NK-92 treated with Interleukin-12 subunit alpha and Interleukin-12 subunit beta, amount 100 ng/mL, for 24 hours (cell line): ENCODE results near the gene NPHP4.
"Not testable (repeated sequence)": the region's sequence is repeated elsewhere in the genome, so short reads cannot be mapped to it uniquely, and the experiment has no call there.

Experiments used
- DNase-seq: peaks from one replicate; lab custom pipeline; 2025; lab: John Stamatoyannopoulos, UW

Gene NPHP4

DNA sequence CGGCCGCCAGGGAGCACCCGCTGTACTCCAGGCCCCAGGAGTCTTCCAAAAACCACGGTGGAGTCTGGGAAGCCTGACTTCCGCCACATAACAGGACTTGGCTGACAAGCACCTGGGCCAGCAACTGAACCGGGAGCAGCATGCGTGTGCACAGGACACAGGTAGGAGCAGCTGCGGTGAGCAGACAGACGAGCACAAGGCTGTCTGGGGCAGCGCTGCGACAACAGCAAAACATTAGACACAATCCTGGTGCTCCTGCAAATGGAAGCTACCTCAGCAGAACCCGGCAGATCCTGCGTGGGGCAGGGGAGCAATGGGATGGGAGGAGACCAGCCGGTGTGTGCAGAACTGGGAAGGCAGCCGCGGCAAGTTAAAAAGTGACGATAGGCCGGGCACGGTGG is 80.4 kb downstream of the NPHP4 start:
- no peak for DNase-seq

DNA sequence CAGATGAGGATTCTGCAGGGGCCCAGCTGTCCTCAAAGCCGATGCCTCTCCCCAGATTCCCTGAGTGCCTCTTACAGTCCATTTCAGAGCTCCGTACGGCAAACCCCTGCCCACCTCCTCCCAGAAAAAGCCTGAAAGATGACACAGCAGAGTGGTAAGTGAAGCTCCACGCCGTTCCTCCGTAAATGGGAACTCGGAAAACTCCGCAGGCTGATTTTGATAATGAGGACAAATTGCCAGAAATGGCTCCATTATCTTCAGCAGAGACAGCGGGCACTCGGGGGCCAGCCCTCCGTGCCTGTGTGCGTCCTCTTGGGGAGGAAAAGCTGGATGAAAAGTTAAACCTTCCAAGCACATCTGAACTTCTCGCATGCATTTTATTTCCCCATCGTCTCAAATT is 81.1 kb downstream of the NPHP4 start:
- DNase-seq, result no peak

DNA sequence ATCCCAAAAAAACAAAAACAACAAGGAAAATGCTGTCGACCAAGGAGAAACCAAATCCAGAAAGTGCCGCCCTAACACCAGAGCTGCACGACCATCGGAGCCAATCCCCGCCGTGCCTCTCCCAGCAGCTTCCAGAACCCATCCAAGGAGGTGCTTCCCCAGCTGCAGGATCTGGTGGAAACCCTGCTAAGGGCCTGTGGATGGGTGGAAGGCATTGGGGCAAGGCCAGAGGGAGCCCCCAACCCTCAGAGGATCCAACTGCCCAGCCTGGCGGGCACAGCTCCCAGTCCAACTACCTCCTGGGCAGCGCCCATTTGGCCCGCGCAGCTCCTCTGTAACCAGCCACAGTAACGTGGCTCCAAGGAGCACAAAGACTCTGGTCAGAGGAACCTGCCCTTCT is 81.6 kb downstream of the NPHP4 start:
- DNase-seq, result no peak

DNA sequence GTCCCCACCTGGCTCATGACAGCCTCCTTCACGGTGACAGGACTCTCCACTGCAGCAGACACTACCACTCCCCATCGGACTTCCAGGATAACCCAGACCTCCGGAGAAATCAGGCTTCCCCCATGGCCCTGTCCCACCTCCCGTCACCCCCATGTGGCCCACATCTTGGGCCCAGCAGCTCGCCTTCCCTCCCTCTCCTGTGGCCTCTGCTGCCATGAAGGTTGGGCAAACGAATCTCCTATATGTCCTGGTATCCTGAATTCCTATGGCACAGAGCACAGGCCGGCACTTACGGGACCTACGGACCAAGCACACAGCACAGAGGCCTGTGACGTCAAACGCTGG is 82.0 kb downstream of the NPHP4 start:
- DNase-seq, result no peak

DNA sequence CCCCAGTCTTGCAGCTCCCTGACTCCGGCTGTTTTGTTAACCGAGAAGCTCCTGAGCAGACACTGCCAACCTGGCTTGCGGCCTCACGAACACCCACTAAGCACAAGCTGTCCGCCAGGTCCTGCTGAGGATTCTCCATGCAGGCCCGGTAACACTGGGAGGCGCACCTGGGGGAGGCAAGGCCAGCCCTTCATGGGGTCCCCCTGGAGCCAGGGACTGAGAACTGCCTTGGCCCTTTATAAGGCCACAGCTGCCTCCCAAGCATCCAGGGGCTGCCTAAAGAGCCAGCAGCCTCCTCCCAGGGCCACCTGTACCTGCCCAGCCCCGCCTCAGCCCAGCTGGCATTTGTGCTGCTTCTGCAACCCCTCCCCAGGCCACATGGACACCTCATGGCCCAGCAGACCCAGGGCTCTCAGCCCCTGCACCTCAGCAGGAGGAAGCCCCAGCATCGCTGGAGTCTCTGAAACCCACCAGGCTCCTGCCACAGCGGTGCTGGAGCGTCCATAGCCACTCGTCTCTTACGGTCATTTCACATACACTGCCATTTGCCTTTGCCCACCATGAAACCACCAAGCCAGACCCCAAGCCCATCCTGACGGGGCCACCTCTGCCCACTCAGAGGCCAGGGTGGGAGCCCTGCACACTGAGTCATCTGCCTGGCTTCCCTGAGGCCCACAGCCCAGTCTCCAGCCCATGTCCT is 82.5 kb downstream of the NPHP4 start:
- DNase-seq, result no peak

DNA sequence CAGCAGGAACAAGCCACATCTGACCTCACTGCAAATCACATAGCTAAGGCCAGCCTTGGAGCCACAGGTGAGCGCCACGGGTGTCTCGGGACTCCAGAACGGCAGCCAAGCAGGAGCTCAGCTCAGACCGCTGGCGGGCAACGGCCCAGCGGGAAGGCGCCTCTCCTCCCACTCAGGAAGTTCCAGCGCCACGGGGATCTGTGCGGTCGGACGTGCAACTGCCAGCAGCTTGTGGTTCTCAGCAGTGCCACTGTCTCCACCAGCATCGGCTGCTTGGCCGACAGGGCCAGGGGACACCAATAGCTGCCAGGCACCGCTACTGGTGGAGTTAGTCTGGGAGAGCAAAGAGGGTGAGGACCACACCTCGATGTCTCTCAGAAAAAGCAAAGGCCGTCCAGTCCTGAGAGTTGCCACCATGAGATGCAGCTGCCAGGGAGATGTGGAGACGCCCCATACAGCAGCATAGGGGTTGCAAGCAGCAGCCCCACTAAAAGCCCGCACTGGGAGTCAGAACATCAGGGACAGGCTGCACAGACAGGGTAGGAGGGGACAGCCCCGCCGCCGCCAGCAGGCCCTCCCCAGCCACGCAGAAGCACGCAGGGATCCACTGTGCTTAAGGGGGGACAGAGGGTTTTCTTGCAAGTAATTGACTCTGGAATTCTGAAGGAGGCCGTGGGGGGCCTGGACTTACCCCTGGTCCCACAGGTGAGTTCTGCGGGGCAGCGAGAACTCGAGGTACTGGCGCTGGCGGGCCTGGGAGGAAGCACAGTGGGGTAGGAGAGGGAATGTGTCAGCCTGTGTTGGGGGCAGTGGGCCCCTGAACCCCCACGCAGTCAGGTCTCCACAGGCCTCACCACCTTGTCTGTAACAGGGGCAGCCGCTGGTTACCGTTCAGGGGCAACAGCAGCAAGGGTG is 83.5 kb downstream of the NPHP4 start:
- DNase-seq, result no peak

DNA sequence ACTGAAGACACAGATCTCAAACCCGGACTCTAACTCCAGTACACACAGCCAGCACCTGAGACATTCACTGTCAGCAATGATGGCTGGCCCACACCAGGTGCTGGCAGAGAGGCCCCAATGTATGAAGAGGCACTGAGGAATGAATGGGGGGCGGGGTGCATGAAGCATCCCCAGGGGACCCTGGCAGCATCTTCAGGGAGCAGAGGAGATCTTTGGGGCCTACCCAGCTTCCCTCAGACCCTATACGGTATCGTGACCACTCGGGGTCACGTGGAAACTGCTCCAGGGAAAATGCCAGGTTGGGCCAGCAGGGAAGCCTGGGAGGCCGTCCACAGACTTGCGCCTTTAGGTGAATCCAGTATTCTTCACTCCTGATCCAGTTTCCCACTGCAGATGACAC is 84.3 kb downstream of the NPHP4 start:
- no peak for DNase-seq

DNA sequence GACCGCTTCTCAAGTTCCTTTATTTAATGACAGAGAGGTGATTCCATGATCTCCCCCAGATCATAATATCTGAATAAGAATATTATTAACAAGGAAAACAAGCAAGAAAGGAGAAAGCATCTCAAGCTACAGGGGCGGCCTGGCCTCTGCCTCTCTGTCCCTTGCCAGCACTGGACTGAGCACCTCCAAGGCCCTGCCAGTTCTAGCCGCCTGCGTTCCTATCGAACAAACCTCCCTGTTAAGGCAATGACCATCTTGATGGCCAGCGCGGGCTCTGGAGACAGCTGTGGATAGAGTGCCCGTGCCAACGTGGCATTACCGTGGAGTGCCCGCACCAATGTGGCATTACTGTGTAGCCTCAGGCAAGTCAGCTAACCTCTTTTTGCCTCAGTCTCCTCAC is 84.8 kb downstream of the NPHP4 start:
- DNase-seq, result no peak

DNA sequence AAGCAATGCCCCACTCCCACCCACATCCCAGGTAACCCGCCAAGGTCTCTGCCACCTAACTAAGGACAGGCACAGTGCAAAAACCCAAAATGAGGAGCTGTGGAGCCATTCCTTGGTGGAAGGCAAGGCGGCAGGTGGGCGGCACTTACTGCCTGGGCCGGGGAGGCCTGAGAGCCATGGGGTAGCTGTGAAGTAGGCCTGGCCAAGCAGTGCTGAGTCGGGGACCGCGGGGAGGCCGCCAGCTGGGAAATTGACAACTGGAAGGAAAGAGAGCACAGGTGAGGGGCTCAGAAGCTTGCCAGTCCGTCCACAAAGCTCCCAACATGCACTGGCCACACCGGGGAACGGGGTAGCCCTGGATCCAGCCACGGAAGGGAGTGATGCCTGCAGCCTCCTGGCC is 85.3 kb downstream of the NPHP4 start:
- no peak for DNase-seq

DNA sequence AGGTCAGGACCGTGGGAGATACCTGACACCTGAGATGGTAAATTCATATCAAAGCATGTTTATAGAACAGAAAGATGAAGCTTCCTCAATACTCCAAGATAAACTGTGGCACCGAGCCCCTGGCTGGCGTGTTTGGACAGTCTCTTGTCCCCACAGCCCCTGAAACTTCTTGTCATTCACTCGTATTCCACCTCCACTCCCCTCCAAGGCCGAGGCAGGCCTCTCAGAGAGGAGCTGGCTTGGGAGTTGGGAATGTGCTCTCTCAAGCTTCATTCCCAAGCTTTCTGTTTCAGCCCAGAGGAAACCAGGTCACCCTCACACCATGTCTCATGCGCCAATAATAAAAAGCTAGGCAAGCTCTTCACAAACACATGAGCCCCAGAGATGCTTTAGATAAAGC is 86.1 kb downstream of the NPHP4 start:
- DNase-seq, result no peak

DNA sequence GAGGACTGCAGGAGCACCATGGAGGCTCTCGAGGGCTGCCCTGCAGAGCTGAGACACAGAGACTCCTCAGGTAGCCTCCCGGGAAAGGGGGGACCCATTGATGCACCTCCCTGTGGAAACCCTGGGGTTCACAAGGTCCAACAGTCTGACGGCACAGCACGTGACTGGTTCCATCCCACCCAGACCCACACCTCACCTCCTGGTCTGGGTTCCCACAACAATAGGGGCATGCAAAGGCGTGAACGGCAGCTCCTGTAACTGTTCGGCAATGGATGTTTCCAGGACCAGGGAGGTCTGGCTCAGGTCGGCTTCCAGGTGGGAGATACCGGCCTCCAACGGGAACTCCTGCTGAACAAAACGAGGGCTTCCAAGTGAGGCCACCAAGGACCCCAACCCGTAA is 86.8 kb downstream of the NPHP4 start:
- DNase-seq, result no peak

DNA sequence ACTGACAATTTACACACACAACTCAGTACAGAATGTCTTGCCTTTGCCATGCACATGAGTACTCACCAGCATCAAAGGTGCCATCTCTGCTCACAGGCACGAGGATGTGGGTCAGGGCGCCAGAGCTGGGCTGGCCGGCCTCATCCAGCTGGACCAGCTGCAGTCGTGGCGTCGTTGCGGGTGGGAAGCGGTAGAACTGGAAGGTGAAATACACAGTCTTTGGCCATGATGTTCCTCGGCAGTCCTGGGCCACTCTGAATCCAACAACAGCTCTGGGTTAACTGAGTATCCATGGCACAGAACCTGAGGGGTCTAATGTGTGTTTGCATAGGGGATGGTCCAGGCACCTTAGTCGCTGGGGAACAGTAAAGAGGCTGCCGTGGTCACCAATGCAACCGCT is 87.7 kb downstream of the NPHP4 start:
- DNase-seq, result no peak

DNA sequence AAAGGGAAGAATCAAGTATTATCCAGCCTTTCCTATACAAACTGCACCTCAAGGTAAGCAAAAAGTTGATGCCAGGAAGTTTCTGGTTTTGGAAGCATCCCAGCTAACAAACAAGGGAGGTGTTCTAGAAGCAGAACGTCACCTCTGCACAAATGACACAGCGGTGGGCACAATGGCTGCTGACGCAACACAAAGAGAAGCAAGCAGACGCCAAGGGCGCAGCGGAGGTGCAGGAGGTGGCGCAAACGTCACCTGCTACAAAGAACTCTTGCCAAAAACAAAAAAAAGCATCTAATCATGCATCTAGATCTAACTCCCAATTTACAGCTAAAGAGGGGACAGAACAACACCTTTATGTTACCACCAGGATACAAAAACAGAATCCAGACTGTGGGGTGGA is 88.5 kb downstream of the NPHP4 start:
- no peak for DNase-seq

DNA sequence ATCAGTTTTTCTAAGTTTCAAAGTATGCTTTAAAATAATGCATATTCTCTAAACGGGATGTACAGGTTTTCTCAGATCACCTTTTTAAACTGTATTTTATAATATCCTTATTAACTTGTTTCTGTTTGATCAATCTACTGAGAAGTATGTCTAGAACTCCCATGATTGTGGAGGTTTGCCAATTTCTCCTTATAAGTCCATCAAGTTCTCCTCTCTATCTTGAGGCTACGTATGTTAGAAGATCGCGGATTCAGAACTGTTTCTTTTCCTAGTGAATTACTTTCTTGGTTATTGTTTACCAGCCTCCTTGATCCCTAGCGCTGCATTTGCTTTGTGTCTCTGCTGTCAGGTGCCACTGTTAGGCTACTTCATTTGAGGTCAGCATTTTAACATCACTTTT is 89.2 kb downstream of the NPHP4 start:
- no peak for DNase-seq

DNA sequence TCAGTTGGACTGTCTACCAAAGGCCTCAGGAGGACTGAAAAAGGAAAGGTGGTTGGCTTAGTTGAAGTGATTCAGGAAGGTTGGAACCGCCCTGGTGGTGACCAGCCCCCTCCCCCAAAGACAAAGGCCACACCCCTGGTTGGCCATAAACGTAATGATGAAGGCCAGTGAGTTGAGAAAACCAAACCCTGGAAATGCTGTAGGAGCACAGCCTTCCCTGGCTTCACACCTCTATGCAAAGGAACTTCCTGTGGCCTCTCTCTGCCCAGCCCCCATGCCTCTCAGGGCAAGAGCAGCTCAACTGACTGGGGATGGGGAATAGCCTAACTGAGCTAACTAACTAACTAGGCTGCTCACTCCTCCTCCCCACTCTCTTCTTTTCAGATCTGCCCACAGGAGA is 90.4 kb downstream of the NPHP4 start:
- DNase-seq, result peak; percentile 12

DNA sequence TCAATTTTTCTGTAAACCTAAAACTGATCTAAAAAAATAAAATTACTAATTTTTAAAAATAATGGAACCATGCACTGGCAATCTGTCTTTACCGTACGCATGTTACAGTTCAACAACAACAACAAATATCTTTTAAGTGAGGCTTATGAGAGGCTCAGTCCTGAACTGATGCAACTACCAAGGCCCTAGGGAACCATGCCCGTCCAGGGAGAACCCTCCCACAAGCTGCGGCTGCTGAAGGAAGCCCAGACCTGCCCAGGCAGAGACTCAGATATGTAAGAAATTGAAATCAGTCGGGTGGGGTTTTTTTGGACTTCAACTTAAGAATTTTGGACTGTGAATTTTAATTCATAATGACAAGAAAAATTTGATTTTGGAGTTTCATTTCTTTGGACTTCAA is 91.1 kb downstream of the NPHP4 start:
- no peak for DNase-seq

DNA sequence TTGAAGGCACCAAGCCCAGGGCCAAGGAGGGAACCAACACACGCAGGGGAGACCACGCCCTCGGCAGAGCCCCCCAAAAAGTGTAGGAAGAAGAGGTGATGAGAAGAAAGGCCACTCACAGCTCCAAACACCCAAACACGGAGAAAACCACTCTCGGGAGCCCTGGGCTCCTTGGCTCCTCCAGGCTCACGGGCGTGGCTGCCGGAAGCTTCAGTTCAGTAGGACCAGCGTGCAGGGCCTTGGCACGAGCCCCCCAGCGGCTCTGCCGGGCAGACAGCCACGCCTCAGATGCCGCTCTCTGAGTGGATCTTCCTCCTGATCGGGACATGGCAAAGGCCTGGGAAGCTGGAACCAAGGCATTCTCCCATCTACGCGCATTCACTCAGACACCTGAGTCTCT is 94.0 kb downstream of the NPHP4 start:
- DNase-seq, result no peak

DNA sequence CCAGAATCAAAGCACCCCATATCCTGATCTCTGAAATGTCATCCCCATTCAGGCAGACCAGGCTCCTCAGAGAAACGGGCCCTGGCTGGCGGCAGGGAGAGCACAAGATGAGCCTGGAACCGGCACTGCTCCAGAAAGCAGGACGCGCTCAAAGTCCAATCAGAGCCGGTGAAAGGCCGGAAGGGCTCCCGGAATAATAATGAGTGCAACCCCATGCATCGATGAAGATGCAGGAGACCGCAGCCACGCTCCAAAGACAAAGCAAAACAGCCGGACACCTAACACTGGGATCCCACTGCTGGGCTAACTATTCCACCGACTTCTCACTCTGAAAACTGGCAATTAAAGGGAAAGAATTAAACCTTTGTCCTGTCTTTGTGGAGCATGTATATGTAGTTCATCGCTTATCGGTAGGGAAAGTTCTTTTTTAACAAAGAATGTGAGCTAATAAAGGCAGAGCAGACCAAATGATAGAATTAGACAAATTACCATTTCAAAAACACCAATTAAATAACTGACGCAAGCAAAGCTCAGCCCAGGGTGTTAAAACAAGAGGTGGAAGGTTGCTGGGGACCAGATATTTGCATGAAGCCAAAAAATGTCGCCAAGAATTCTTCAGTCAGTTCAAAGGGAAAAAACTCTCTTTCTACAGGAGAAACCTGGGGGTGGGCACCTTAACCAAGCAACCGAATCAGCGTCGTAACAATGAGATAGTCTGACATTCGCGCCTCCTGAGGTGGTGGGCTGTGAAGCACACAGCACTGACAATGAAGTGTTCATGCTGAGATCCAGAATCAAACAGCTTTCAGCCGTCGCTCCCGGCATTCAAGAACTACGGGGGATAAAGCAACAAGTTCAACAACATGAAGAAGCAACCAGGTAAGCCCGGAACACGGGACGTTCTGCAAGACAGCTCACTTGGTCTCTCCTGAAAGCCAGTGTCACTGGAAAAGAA is 95.2 kb downstream of the NPHP4 start:
- no peak for DNase-seq

DNA sequence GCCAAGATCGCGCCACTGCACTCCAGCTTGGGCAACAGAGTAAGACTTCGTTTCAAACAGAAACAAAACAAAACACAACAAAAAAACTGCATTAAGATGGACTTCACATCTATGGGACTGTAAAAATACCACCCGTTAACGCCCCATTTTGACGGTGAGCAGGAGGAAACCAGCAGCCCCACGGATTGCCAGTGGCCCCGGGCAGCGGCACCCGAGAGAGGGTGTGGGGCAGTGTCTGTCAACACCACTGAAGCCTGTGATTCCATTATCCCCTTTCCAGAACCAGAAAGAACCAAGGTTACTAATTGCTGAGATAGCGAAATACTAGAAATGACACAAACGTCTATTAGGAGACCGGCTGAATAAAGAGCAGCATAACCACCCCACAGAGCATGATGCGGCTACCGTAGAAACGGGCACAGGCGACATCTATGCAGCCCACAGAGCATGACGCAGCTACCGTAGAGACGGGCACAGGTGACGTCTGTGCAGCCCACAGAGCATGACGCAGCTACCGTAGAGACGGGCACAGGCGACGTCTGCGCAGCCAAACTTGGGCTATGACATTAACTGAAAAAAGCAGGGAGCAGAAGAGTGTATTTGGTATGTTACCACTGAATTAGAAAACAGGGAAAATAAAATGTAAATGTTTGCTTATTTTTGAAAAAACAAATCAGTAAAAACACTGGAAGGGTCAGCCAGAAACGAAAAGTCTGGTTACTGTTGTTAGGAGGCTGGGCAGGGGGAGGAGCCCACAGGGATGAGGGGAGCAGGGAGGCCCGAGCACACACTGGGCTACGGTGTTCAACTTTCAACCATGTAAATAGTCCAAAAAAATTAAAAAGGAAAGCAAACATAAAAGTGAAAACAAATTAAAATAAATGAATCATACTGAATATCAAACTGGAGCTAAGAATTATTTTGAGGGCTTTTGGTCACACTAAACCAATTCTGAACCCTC is 96.5 kb downstream of the NPHP4 start:
- no peak for DNase-seq

DNA sequence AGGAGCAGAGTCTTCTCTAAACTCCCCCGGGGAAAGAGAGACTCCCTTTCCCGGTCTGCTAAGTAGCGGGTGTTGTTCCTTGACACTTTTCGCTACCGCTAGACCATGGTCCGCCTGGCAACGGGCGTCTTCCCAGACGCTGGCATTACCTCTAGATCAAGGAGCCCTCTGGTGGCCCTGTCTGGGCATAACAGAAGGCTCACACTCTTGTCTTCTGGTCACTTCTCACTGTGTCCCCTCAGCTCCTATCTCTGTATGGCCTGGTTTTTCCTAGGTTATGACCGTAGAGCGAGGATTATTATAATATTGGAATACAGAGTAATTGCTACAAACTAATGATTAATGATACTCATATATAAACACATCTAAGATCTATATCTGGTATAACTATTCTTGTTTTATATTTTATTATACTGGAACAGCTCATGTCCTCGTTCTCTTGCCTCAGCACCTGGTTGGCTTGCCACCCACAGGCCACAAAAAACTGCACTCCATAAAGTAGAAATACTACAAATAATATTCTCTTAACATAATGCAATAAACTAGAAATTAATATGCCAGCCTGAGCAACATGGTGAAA is 98.4 kb downstream of the NPHP4 start:
- not testable (repeated sequence) for DNase-seq

DNA sequence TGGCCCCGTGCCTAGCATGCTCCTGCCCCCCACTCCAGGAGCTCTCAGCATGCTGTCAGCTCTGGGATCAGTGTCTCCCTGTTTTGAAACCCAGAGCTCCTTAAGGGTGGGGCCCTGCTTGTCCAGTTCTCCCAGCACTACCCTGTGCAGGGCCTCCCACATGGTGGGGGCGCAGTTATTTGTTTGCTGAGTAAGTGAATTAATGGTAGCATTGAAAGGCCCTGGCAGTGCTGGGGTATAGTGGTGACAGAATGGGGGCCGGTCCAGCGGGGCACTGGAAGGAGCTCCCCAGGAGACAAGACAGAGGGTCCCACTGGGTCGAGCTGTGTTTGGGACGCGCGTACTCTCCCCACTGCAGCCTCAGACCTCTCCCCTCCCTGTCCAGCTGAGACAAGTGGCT is 99.9 kb downstream of the NPHP4 start:
- DNase-seq, result no peak
